Fibroblast of lung (primary cell): Measurements from ENCODE around the gene TRPC4AP. TPM values are rescaled to one million over a fixed set of nuclear protein-coding genes. Genes with fewer than 3 reads are reported as not detected.

Experiments used
- DNase-seq, 2 donors: peaks; one replicate each; pipeline versions ENCODE4 v3.0.0 to v3.0.0-alpha.2; 2010; ENCODE audit warnings: low read depth in 2 of 2
- H2AFZ ChIP-seq: 2 replicates; pipeline ENCODE4 v1.5.1; 2012; ENCODE audit warnings: low read length, control low read depth, inconsistent platforms
- H3K27ac ChIP-seq: 2 replicates; pipeline ENCODE4 v1.5.1; 2011; ENCODE audit warnings: low read length, control low read depth; ENCODE audit not compliant: insufficient read depth
- H3K27me3 ChIP-seq: 2 replicates; pipeline ENCODE4 v1.5.1; 2011; ENCODE audit warnings: mild to moderate bottlenecking, low read length; ENCODE audit not compliant: control insufficient read depth, insufficient read depth
- H3K36me3 ChIP-seq: 2 replicates; pipeline ENCODE4 v1.5.1; 2011; ENCODE audit warnings: low read length; ENCODE audit not compliant: control insufficient read depth, insufficient read depth
- H3K4me1 ChIP-seq: 2 replicates; pipeline ENCODE4 v1.5.1; 2011; ENCODE audit warnings: low read length; ENCODE audit not compliant: control insufficient read depth, insufficient read depth; ENCODE audit errors: extremely low read depth
- H3K4me2 ChIP-seq: 2 replicates; pipeline ENCODE4 v1.5.1; 2011; ENCODE audit warnings: low read length, control low read depth; ENCODE audit not compliant: insufficient read depth; ENCODE audit errors: extremely low read depth
- H3K4me3 ChIP-seq, 4 experiments: fragments of 200-600 bp in 1 of 4; sonication (generic) in 1 of 4; replicated peaks in 1 of 4; 2 replicates each; pipeline ENCODE4 v1.5.1; 2011 to 2016; ENCODE audit warnings: low read length in 4 of 4, low read depth in 3 of 4, mild to moderate bottlenecking in 3 of 4, control low read depth in 2 of 4, inconsistent platforms in 1 of 4, mixed read lengths in 1 of 4; ENCODE audit not compliant: insufficient read depth in 1 of 4; ENCODE audit errors: control extremely low read depth in 1 of 4
- H3K79me2 ChIP-seq: 2 replicates; pipeline ENCODE4 v1.5.1; 2012; ENCODE audit warnings: mild to moderate bottlenecking, low read length, inconsistent platforms; ENCODE audit not compliant: control insufficient read depth, insufficient read depth
- H3K9ac ChIP-seq: 2 replicates; pipeline ENCODE4 v1.5.1; 2011; ENCODE audit warnings: mild to moderate bottlenecking, low read length, control low read depth; ENCODE audit not compliant: insufficient read depth
- H3K9me3 ChIP-seq: 2 replicates; pipeline ENCODE4 v1.5.1; 2012; ENCODE audit warnings: low read depth, low read length; ENCODE audit not compliant: control insufficient read depth, insufficient read depth
- H4K20me1 ChIP-seq: 2 replicates; pipeline ENCODE4 v1.5.1; 2011; ENCODE audit warnings: low read length; ENCODE audit not compliant: control insufficient read depth, insufficient read depth; ENCODE audit errors: extremely low read depth
- CTCF ChIP-seq, 2 donors: IDR thresholded peaks in 1 of 2; conservative IDR thresholded peaks in 1 of 2; 1 replicate in 1 of 2; 2 replicates in 1 of 2; pipeline ENCODE4 v1.5.1; 2011 to 2012; ENCODE audit warnings: low read length in 2 of 2, control low read depth in 1 of 2, inconsistent platforms in 1 of 2, low read depth in 1 of 2, mild to moderate bottlenecking in 1 of 2
- EZH2 ChIP-seq: IDR thresholded peaks from 2 replicates; pipeline ENCODE4 v1.5.1; 2012; ENCODE audit warnings: low read length, control low read depth, mild to moderate bottlenecking; ENCODE audit errors: missing control alignments
- polyA plus RNA-seq, 2 donors: library from polyadenylated mRNA; depleted of rRNA in 1 of 2; stranded (reverse) in 1 of 2; unstranded in 1 of 2; fragments of >200 nt; gene quantifications; 2 replicates each; pipeline ENCODE4 v1.2.1, GENCODE V29; 2011 to 2012; ENCODE audit warnings: missing spikeins in 1 of 2
- total RNA-seq: library from RNA; depleted of rRNA; stranded (reverse); fragments of >200 nt; gene quantifications from 2 replicates; pipeline ENCODE4 v1.2.1, GENCODE V29; 2014

The TRPC4AP gene
- total and polyA plus RNA-seq, 2 donors (not counting 1 experiment from before 2014, with no cell fraction given): 63.1 to 89.7 TPM

GRCh38 chr20:35133031-35133430, 40.4 kb upstream of the TRPC4AP start:
- no peak for DNase-seq
- Histone ChIP-seq H3K36me3 (peaks cover 6% of the 10 kb centered on the region), H3K79me2 (no peaks in the 10 kb centered on the region), H3K4me1 (peaks cover 3% of the 10 kb centered on the region), H3K9me3 (no peaks in the 10 kb centered on the region), H4K20me1 (no peaks in the 10 kb centered on the region), H3K9ac (no peak overlapping the region), H2AFZ (no peak overlapping the region), H3K4me3 (no peak overlapping the region), H3K27me3 (no peaks in the 10 kb centered on the region), H3K4me2 (no peak overlapping the region), H3K27ac (no peak overlapping the region)
- no peak for TF ChIP-seq CTCF (conservative IDR thresholded peaks at IDR 0.05 in 1 of 2, IDR thresholded peaks at IDR 0.05 in 1 of 2; ENCODE audit: low read depth in 1 of 2, low read length in 2 of 2)
- TF ChIP-seq EZH2: no peak

- Histone ChIP-seq H3K27ac (no peak overlapping the region), H3K4me3 (no peak overlapping the region), H3K27me3 (no peaks in the 10 kb centered on the region), H3K79me2 (no peaks in the 10 kb centered on the region), H3K4me1 (peaks cover 3% of the 10 kb centered on the region), H4K20me1 (no peaks in the 10 kb centered on the region), H3K9me3 (no peaks in the 10 kb centered on the region), H2AFZ (no peak overlapping the region), H3K9ac (no peak overlapping the region), H3K36me3 (peaks cover 3% of the 10 kb centered on the region), H3K4me2 (no peak overlapping the region)
- no peak for DNase-seq
- no peak for TF ChIP-seq CTCF (conservative IDR thresholded peaks at IDR 0.05 in 1 of 2, IDR thresholded peaks at IDR 0.05 in 1 of 2; ENCODE audit: low read depth in 1 of 2, low read length in 2 of 2)
- TF ChIP-seq EZH2: no peak
Measured at GRCh38 chr20:35131934-35132333, 39.3 kb upstream of the TRPC4AP start.

GRCh38 chr20:35129647-35130069, 37.1 kb upstream of the TRPC4AP start:
- peaks cover 3% of the 10 kb centered on the region for H3K36me3 ChIP-seq
- H3K4me3 ChIP-seq: no peak overlapping the region
- H3K79me2 ChIP-seq: no peaks in the 10 kb centered on the region
- H3K27me3 ChIP-seq: no peaks in the 10 kb centered on the region
- peak; percentile 44 to 47 for DNase-seq
- no peak for TF ChIP-seq EZH2
- TF ChIP-seq CTCF (conservative IDR thresholded peaks at IDR 0.05 in 1 of 2, IDR thresholded peaks at IDR 0.05 in 1 of 2; ENCODE audit: low read depth in 1 of 2, low read length in 2 of 2): no peak
- H3K4me1 ChIP-seq: peaks cover 3% of the 10 kb centered on the region
- H3K9ac ChIP-seq: no peak overlapping the region
- no peak overlapping the region for H3K27ac ChIP-seq
- H4K20me1 ChIP-seq: no peaks in the 10 kb centered on the region
- H3K4me2 ChIP-seq: no peak overlapping the region
- no peak overlapping the region for H2AFZ ChIP-seq
- no peaks in the 10 kb centered on the region for H3K9me3 ChIP-seq
